ENCODE data around the gene BTN2A1. TPM values are rescaled to one million over a fixed set of nuclear protein-coding genes. Genes with fewer than 3 reads are reported as not detected.

BTN2A1 gene
- polyA plus RNA-seq, 1 of the 3 experiments (the other 2 are of a cell fraction) = 21.2 TPM

GRCh38 chr6:26464416-26465131 is 6.8 kb downstream of the BTN2A1 start:
- POLR2A ChIA-PET = no interaction called here
- no peak for TF ChIP-seq MXI1 (IDR thresholded peaks at IDR 0.05; ENCODE audit: low read depth, low read length)
- no peaks in the 10 kb centered on the region for H3K27me3 ChIP-seq (ENCODE audit: insufficient read depth)

GRCh38 chr6:26465776-26466175 is 8.0 kb downstream of the BTN2A1 start:
- Histone ChIP-seq H3K4me1 (ENCODE audit: control insufficient read depth in 1 of 2, insufficient read depth in 2 of 2, low read depth in 1 of 2, low read length in 1 of 2) (0 out of 4 replicates have a peak, but pooled peaks cover 0 to 6% of the 10 kb centered on the region in 2 experiments), H3K27me3 (ENCODE audit: insufficient read depth) (no peaks in the 10 kb centered on the region), H3K9me3 (no peaks in the 10 kb centered on the region), H3K79me2 (ENCODE audit: insufficient read depth) (peaks cover 17% of the 10 kb centered on the region; the same call in 1 of the 2 replicates), H4K20me1 (ENCODE audit: insufficient read depth) (no peaks in the 10 kb centered on the region), H3K9ac (no peak overlapping the region), H3K36me3 (replicated peaks in 1 of 2; ENCODE audit: control insufficient read depth in 1 of 2, insufficient read depth in 2 of 2, low read length in 1 of 2) (peaks cover 62 to 65% of the 10 kb centered on the region in 2 experiments), H2AFZ (ENCODE audit: low read depth) (no peak overlapping the region), H3K4me2 (no peak overlapping the region), H3K4me3 (ENCODE audit: low read depth in 2 of 2, low read length in 1 of 2) (no peak overlapping the region), H3K27ac (ENCODE audit: low read depth in 2 of 2, low read length in 1 of 2) (no peak overlapping the region), H3F3A (replicated peaks; ENCODE audit: insufficient read depth) (peaks cover 3% of the 10 kb centered on the region), H3K9me2 (no peaks in the 10 kb centered on the region)
- no peak for DNase-seq
- CTCF ChIA-PET = no interaction called here
- WGBS (ENCODE audit: low lambda C conversion rate) = 94% methylated on average over 3 of the region's 3 CpGs
- POLR2A ChIA-PET = no interaction called here
- TF ChIP-seq, protein P1, sequence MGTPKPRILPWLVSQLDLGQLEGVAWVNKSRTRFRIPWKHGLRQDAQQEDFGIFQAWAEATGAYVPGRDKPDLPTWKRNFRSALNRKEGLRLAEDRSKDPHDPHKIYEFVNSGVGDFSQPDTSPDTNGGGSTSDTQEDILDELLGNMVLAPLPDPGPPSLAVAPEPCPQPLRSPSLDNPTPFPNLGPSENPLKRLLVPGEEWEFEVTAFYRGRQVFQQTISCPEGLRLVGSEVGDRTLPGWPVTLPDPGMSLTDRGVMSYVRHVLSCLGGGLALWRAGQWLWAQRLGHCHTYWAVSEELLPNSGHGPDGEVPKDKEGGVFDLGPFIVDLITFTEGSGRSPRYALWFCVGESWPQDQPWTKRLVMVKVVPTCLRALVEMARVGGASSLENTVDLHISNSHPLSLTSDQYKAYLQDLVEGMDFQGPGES (IDR thresholded peaks at IDR 0.05; ENCODE audit: low read depth, low read length) = no peak
- TF ChIP-seq NRF1 (IDR thresholded peaks at IDR 0.05; ENCODE audit: low read depth, low read length) = no peak
- TF ChIP-seq CHD2 (IDR thresholded peaks at IDR 0.05; ENCODE audit: low read length, partially characterized antibody) = no peak
- no peak for TF ChIP-seq TEAD4 (IDR thresholded peaks at IDR 0.05; ENCODE audit: borderline replicate concordance, insufficient read depth)
- no peak for TF ChIP-seq SIN3A (IDR thresholded peaks at IDR 0.05; ENCODE audit: borderline replicate concordance, low read depth, low read length)
- TF ChIP-seq, protein P2, sequence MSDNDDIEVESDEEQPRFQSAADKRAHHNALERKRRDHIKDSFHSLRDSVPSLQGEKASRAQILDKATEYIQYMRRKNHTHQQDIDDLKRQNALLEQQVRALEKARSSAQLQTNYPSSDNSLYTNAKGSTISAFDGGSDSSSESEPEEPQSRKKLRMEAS (IDR thresholded peaks at IDR 0.05; ENCODE audit: low read depth) = no peak

More at GRCh38 chr6:26464416-26465131, 6.8 kb downstream of the BTN2A1 start:
- no peak for DNase-seq
- CTCF ChIA-PET = interaction anchor here (0.7 to 0.9 kb wide), 2 partner anchors 123 kb away, joined by 3 read pairs; no protein-coding TSS in a partner anchor
- Histone ChIP-seq H3F3A (replicated peaks; ENCODE audit: insufficient read depth) (peaks cover 3% of the 10 kb centered on the region), H3K4me1 (ENCODE audit: control insufficient read depth in 1 of 2, insufficient read depth in 2 of 2, low read depth in 1 of 2, low read length in 1 of 2) (peaks cover 5 to 8% of the 10 kb centered on the region in 2 experiments; a peak in 1 of 4 replicates), H3K9me3 (no peaks in the 10 kb centered on the region), H3K4me2 (no peak overlapping the region), H3K9me2 (no peaks in the 10 kb centered on the region), H3K4me3 (ENCODE audit: low read depth in 2 of 2, low read length in 1 of 2) (no peak overlapping the region), H3K36me3 (replicated peaks in 1 of 2; ENCODE audit: control insufficient read depth in 1 of 2, insufficient read depth in 2 of 2, low read length in 1 of 2) (peaks cover 69 to 74% of the 10 kb centered on the region in 2 experiments), H3K27ac (ENCODE audit: low read depth in 2 of 2, low read length in 1 of 2) (no peak overlapping the region), H4K20me1 (ENCODE audit: insufficient read depth) (no peaks in the 10 kb centered on the region), H3K79me2 (ENCODE audit: insufficient read depth) (peaks cover 29% of the 10 kb centered on the region), H3K9ac (no peak overlapping the region), H2AFZ (ENCODE audit: low read depth) (no peak overlapping the region)
- whole genome bisulfite sequencing (ENCODE audit: low lambda C conversion rate) = 98% methylated on average over 7 of the region's 7 CpGs

DNA sequence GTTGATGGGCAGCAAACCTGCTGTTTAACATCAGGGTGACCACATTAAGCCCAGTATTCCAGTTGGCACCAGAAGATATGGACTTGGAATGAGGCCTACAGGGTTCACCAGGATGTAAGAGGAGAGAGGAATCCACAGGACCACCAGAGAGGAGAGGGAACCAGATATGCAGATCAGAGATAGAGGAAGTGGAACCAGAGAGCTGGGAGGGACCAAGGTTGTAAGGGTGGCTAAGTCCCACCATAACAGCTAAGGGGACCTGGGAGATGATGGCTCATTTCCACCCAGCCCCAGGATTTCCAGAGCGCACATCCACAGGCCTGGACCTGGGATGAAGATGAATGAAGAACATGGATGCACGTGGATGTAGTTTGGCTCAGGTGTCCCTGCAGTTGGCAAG is 11.1 kb downstream of the BTN2A1 start:
- Histone ChIP-seq H3K4me2 (no peak overlapping the region), H2AFZ (ENCODE audit: low read depth) (no peak overlapping the region), H3K9me3 (no peaks in the 10 kb centered on the region), H3K9me2 (no peaks in the 10 kb centered on the region), H3K4me3 (ENCODE audit: low read depth in 2 of 2, low read length in 1 of 2) (no peak overlapping the region), H3K27ac (ENCODE audit: low read depth in 2 of 2, low read length in 1 of 2) (no peak overlapping the region), H3K36me3 (replicated peaks in 1 of 2; ENCODE audit: control insufficient read depth in 1 of 2, insufficient read depth in 2 of 2, low read length in 1 of 2) (peaks cover 46 to 49% of the 10 kb centered on the region in 2 experiments), H4K20me1 (ENCODE audit: insufficient read depth) (no peaks in the 10 kb centered on the region), H3F3A (replicated peaks; ENCODE audit: insufficient read depth) (peaks cover 3% of the 10 kb centered on the region), H3K4me1 (ENCODE audit: control insufficient read depth in 1 of 2, insufficient read depth in 2 of 2, low read depth in 1 of 2, low read length in 1 of 2) (peaks cover 0 to 4% of the 10 kb centered on the region in 2 experiments; a peak in 2 of 4 replicates), H3K27me3 (ENCODE audit: insufficient read depth) (no peaks in the 10 kb centered on the region), H3K9ac (no peak overlapping the region), H3K79me2 (ENCODE audit: insufficient read depth) (no peaks in the 10 kb centered on the region)
- WGBS (ENCODE audit: low lambda C conversion rate) = 100% methylated on average over 2 of the region's 2 CpGs
- CTCF ChIA-PET = interaction anchor here (1.1 kb wide), 1 partner anchor 127 kb away, joined by 4 read pairs; no protein-coding TSS in a partner anchor
- no peak for DNase-seq
- POLR2A ChIA-PET = no interaction called here
- no peak for TF ChIP-seq MEF2A (IDR thresholded peaks at IDR 0.05; ENCODE audit: borderline replicate concordance, low read depth)
- no peak for TF ChIP-seq RCOR1 (IDR thresholded peaks at IDR 0.05; ENCODE audit: low read length)
- no peak for TF ChIP-seq RAD21 (IDR thresholded peaks at IDR 0.05; ENCODE audit: low read length)
- no peak for TF ChIP-seq GABPA (IDR thresholded peaks at IDR 0.05; ENCODE audit: low read depth)
- TF ChIP-seq, protein P1 (IDR thresholded peaks at IDR 0.05; ENCODE audit: low read depth, low read length) = no peak
- TF ChIP-seq GATA2 (CRISPR knock-in tag; IDR thresholded peaks at IDR 0.05) = no peak
- TF ChIP-seq, protein P3, sequence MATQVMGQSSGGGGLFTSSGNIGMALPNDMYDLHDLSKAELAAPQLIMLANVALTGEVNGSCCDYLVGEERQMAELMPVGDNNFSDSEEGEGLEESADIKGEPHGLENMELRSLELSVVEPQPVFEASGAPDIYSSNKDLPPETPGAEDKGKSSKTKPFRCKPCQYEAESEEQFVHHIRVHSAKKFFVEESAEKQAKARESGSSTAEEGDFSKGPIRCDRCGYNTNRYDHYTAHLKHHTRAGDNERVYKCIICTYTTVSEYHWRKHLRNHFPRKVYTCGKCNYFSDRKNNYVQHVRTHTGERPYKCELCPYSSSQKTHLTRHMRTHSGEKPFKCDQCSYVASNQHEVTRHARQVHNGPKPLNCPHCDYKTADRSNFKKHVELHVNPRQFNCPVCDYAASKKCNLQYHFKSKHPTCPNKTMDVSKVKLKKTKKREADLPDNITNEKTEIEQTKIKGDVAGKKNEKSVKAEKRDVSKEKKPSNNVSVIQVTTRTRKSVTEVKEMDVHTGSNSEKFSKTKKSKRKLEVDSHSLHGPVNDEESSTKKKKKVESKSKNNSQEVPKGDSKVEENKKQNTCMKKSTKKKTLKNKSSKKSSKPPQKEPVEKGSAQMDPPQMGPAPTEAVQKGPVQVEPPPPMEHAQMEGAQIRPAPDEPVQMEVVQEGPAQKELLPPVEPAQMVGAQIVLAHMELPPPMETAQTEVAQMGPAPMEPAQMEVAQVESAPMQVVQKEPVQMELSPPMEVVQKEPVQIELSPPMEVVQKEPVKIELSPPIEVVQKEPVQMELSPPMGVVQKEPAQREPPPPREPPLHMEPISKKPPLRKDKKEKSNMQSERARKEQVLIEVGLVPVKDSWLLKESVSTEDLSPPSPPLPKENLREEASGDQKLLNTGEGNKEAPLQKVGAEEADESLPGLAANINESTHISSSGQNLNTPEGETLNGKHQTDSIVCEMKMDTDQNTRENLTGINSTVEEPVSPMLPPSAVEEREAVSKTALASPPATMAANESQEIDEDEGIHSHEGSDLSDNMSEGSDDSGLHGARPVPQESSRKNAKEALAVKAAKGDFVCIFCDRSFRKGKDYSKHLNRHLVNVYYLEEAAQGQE (IDR thresholded peaks at IDR 0.05; ENCODE audit: low read depth, low read length) = no peak
- TF ChIP-seq SIN3A (IDR thresholded peaks at IDR 0.05; ENCODE audit: borderline replicate concordance, low read depth, low read length) = no peak
- TF ChIP-seq, protein P2 (IDR thresholded peaks at IDR 0.05; ENCODE audit: low read depth) = no peak
